Upper lobe of left lung (tissue), 6 donors: ENCODE measurements around the gene PTDSS2. TPM values are rescaled to one million over a fixed set of nuclear protein-coding genes. Genes with fewer than 3 reads are reported as not detected.

ENCODE experiments used
- ATAC-seq, 2 donors: fragments of 200-7000 bp; cut with Tn5 transposase; one replicate each; pipeline ENCODE4 v1.9.1; 2022; ENCODE audit warnings: mild to moderate bottlenecking in 2 of 2, moderate library complexity in 2 of 2; ENCODE audit not compliant: low FRiP score in 2 of 2
- DNase-seq, 2 donors: peaks; one replicate each; pipeline ENCODE4 v3.0.0-alpha.2; 2019 to 2020
- H3K27ac ChIP-seq, 4 donors: fragments of 200-600 bp; sonication (generic); one replicate each; pipeline ENCODE4 v1.5.1; 2016 to 2019
- H3K27me3 ChIP-seq, 4 donors: fragments of 200-600 bp; sonication (generic); one replicate each; pipeline ENCODE4 v1.5.1; 2017 to 2019
- H3K36me3 ChIP-seq, 4 donors: fragments of 200-600 bp; sonication (generic); one replicate each; pipeline ENCODE4 v1.5.1; 2016 to 2019
- H3K4me1 ChIP-seq, 4 donors: fragments of 200-600 bp; sonication (generic); one replicate each; pipeline ENCODE4 v1.5.1; 2018 to 2019
- H3K4me3 ChIP-seq, 4 donors: fragments of 200-600 bp; sonication (generic); one replicate each; pipeline ENCODE4 v1.5.1; 2017 to 2019; ENCODE audit warnings: mild to moderate bottlenecking in 2 of 4, moderate library complexity in 1 of 4
- H3K9me3 ChIP-seq, 4 donors: fragments of 200-600 bp; sonication (generic); one replicate each; pipeline ENCODE4 v1.5.1; 2018 to 2019
- EP300 ChIP-seq, 4 donors: sonication (generic); formaldehyde crosslinking; IDR thresholded peaks; one replicate each; pipeline ENCODE4 v1.5.1; 2017; ENCODE audit warnings: antibody characterized with exemption in 4 of 4, control low read depth in 2 of 4
- POLR2A ChIP-seq, 4 donors: fragments of 450-650 bp; IDR thresholded peaks; one replicate each; pipeline ENCODE4 v1.5.1; 2016 to 2017; ENCODE audit warnings: antibody characterized with exemption in 4 of 4, mild to moderate bottlenecking in 2 of 4
- POLR2AphosphoS5 ChIP-seq, 2 donors: sonication (generic); formaldehyde crosslinking; IDR thresholded peaks; one replicate each; pipeline ENCODE4 v1.5.1; 2017; ENCODE audit warnings: antibody characterized with exemption in 2 of 2
- WGBS, 2 donors: methylation state at CpG; one replicate each; pipeline ENCODE4 v1.1.5; 2017 to 2018; 5-methylcytosine and 5-hydroxymethylcytosine counted together
- total RNA-seq, 6 donors: library from RNA; depleted of rRNA in 4 of 6; stranded (reverse); fragments of >200 nt in 4 of 6; gene quantifications; one replicate each; pipeline versions ENCODE4 v1.1.0 to v1.2.1, GENCODE V29; 2016 to 2021
- TF ChIP-seq, protein P1 (sequence below), 6 experiments: fragments of 450-650 bp in 4 of 6; fragments of 200-600 bp in 2 of 6; sonication (generic) in 2 of 6; IDR thresholded peaks; one replicate each; pipeline ENCODE4 v1.5.1; 2016 to 2019; ENCODE audit warnings: antibody characterized with exemption in 6 of 6
- donor health status: DM: no; HTN: no; CAD: no; lungs with moderate emphysema.
- donor health status: DM: no; HTN: yes; CAD: no; lungs with severe emphysema.

PTDSS2 gene
- total RNA-seq, 6 donors from 2014 or later = 29.6 to 188 (median 45.1) TPM

DNA sequence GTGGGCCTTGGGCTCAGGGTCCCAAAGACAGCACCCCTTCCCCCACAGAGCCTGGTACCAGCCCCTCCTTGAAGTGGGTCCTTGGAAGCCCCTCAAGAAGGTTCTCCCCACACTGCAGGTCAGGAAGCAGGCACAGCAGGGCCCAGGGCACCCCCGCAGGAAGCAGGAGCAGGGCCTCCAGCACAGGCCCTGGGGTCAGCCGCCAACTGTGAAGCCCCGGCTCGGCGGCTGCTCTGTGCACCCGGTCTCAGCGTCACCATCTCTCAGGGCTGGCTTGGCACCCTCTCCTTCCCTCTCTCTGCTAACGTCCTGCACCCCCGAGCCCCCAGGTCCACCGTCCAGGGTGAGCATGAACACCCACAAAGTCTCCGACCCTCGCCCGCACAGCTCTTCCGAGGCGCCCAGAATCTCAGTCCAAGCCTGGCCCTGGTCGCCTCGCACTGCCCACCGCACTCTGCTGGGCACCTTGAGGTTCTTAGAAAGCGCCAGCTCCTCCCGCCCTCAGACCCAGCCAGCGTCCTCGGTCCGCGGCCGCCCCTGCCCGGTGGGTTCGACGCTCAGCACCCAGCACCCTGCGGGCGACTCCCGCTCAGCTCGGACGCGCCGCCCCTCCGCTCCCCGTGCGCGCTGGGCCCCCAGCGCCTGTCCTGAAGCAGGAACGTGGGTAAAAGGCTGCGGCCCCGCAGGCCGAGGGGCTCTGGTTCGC, 33.9 kb upstream of the PTDSS2 start:
- peak in 1 of 2 donors; percentile 1 for ATAC-seq
- Histone ChIP-seq H3K27me3 (no peaks in the 10 kb centered on the region), H3K27ac (peak overlapping the region; percentile 85 to 92 (median 90)), H3K36me3 (no peaks in the 10 kb centered on the region), H3K4me3 (peak overlapping the region; percentile 64 to 90 (median 70)), H3K4me1 (peaks cover 34 to 56% (median 44%) of the 10 kb centered on the region in 4 donors), H3K9me3 (no peaks in the 10 kb centered on the region)
- DNase-seq = peak in 1 of 2 donors; percentile 73
- no peak for TF ChIP-seq POLR2A (IDR thresholded peaks at IDR 0.05)
- no peak for TF ChIP-seq EP300 (IDR thresholded peaks at IDR 0.05)
- no peak for TF ChIP-seq POLR2AphosphoS5 (IDR thresholded peaks at IDR 0.05)
- TF ChIP-seq, protein P1, sequence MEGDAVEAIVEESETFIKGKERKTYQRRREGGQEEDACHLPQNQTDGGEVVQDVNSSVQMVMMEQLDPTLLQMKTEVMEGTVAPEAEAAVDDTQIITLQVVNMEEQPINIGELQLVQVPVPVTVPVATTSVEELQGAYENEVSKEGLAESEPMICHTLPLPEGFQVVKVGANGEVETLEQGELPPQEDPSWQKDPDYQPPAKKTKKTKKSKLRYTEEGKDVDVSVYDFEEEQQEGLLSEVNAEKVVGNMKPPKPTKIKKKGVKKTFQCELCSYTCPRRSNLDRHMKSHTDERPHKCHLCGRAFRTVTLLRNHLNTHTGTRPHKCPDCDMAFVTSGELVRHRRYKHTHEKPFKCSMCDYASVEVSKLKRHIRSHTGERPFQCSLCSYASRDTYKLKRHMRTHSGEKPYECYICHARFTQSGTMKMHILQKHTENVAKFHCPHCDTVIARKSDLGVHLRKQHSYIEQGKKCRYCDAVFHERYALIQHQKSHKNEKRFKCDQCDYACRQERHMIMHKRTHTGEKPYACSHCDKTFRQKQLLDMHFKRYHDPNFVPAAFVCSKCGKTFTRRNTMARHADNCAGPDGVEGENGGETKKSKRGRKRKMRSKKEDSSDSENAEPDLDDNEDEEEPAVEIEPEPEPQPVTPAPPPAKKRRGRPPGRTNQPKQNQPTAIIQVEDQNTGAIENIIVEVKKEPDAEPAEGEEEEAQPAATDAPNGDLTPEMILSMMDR (IDR thresholded peaks at IDR 0.05) = no peak
- 8% methylated on average over 32 of the region's 45 CpGs; no CpG with 5 or more reads in 1 of the 2 donors for WGBS, 2 donors

DNA sequence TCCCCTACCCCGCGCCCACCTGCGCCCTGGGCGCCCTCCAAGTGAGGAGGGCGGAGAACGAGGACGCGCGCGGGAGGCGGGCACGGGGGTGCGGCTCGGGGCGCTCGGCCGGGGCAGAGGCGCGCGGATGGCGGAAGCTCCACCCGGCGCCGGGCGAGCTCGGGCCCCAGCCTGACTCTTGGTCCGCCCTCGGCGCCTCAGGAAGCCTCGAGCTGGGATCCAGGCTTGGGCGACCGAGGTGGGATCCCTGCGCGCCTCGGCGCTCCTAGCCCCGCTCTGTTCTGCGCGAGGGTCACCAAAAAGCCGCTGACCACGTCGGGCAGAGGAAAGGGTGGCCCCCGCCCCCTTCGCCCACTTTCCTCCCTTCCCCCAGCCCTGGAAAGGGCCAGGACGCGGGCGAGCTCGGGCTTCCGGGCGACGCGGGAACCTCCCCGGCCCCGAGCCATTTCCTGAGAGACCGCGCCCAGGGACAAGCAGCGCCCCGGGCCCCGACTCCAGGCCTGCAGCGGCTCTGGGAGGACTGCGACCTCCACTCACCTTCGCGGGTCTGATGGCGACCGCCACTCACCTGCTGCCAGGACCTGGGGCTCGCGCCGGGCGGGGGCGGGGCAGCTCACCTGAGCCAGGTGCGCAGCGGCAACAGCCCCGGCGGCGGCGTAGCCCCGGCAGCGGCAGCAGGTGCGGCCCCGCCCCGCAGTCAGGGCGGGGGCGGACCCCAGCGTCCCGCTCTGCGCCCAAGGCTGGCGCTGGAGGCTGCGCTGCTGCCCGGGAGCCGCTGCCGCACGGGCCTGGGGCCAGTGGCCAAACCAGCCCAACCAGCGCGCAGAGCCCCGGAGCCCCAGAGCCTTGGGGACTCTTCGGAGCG, 33.1 kb upstream of the PTDSS2 start:
- Histone ChIP-seq H3K4me3 (peak overlapping the region; percentile 64 to 90 (median 70)), H3K4me1 (peaks cover 34 to 56% (median 44%) of the 10 kb centered on the region in 4 donors), H3K27me3 (no peaks in the 10 kb centered on the region), H3K9me3 (no peaks in the 10 kb centered on the region), H3K27ac (peak overlapping the region; percentile 85 to 92 (median 90)), H3K36me3 (no peaks in the 10 kb centered on the region)
- 0 to 3% methylated on average over 4 to 21 of the region's 97 CpGs for WGBS, 2 donors
- TF ChIP-seq, protein P1 (IDR thresholded peaks at IDR 0.05) = no peak
- TF ChIP-seq EP300 (IDR thresholded peaks at IDR 0.05) (no peak), POLR2A (IDR thresholded peaks at IDR 0.05) (peak in 2 of 4 donors; percentile 52 to 59), POLR2AphosphoS5 (IDR thresholded peaks at IDR 0.05) (peak in 1 of 2 donors; percentile 55)
- DNase-seq = peak; percentile 77 to 94
- peak; percentile 47 to 76 for ATAC-seq

- H3K36me3 ChIP-seq = no peaks in the 10 kb centered on the region
- H3K27ac ChIP-seq = peak overlapping the region; percentile 85 to 92 (median 90)
- peak overlapping the region in 3 of 4 donors; percentile 64 to 90 (median 72) for H3K4me3 ChIP-seq
- TF ChIP-seq POLR2AphosphoS5 (IDR thresholded peaks at IDR 0.05) = no peak
- TF ChIP-seq POLR2A (IDR thresholded peaks at IDR 0.05) = no peak
- no peak for TF ChIP-seq EP300 (IDR thresholded peaks at IDR 0.05)
- TF ChIP-seq, protein P1 (IDR thresholded peaks at IDR 0.05) = no peak
- peaks cover 32 to 52% (median 42%) of the 10 kb centered on the region in 4 donors for H3K4me1 ChIP-seq
- H3K9me3 ChIP-seq = no peaks in the 10 kb centered on the region
- no peak for ATAC-seq
- DNase-seq = peak in 1 of 2 donors; percentile 61
- H3K27me3 ChIP-seq = no peaks in the 10 kb centered on the region
- WGBS, 2 donors = 53 to 70% methylated on average over 6 to 19 of the region's 19 CpGs
These were observed 32.3 kb upstream of the PTDSS2 start for GRCh38 chr11:417652-418342.

DNA sequence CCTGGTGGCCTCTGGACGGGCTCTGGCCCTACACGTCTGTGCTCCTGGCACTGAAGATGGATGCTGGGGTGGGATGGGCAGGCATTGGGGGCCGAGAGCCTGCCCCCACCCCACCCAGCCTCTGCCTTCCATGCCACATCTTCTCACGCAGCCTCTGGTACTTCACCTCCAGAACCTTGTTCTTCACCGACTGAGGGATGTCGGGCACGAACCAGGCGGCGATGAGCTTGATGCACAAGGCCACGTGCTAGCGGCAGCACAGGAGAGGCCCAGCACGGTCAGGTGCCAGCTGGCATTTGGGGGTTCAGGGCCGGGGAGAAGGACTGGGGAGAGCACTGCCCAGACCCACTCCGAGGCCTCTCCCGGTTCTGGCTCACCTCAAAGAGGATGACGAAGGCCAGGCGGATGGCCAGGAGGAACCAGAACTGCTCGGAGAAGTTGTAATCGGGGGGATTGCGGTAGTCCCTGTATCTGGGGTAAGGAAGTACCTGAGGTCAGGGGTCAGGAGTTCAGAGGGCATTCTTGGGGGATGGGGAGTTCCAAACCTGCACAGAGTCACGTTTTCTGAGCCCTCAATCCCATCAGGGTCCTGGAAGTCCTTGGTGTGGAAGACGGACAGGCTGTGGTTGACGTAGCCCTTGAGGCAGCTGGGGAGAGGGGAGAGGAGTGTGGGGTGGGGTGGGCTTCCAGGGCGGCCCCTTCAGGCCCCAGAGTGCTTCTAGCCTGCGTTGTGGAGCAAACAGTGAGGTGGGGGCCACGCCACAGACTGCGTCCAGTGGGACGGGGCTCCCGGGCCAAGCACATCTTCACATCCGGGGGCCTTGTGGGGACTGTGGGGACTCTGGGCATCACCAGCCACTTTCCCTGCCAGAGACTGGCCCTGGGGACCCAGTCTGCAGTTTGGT, 31.5 kb upstream of the PTDSS2 start:
- Histone ChIP-seq H3K9me3 (no peaks in the 10 kb centered on the region), H3K4me3 (no peak overlapping the region), H3K27me3 (no peaks in the 10 kb centered on the region), H3K36me3 (no peaks in the 10 kb centered on the region), H3K27ac (no peak overlapping the region), H3K4me1 (peaks cover 24 to 44% (median 34%) of the 10 kb centered on the region in 4 donors)
- DNase-seq (peak in 1 of 2 donors; percentile 75), ATAC-seq (no peak)
- 83 to 91% methylated on average over 16 to 30 of the region's 30 CpGs for WGBS, 2 donors
- TF ChIP-seq, protein P1 (IDR thresholded peaks at IDR 0.05) = no peak
- TF ChIP-seq EP300 (IDR thresholded peaks at IDR 0.05) (no peak), POLR2A (IDR thresholded peaks at IDR 0.05) (no peak), POLR2AphosphoS5 (IDR thresholded peaks at IDR 0.05) (no peak)
